ENCODE measurements around the gene KDM6A.
"Not testable (repeated sequence)": the region's sequence is repeated elsewhere in the genome, so short reads cannot be mapped to it uniquely, and the experiment has no call there.

Gene KDM6A

DNA sequence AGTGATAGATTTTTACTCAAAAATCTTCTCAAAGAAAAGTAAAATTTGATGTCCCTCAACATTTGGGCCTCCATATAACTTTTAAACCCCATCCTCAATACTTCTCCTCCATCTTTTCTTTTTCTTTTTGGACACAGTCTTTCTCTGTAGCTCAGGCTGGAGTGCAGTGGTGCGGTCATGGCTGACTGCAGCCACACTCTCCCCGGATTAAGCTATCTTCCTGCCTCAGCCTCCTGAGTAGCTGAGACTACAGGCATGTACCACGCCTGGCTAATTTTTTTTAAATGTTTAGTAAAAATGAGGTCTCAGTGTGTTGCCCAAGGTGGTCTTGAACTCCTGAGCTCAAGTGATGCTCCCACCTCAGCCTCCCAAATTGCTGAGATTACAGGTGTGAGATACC lies 33.1 kb downstream of the KDM6A start:
- Histone ChIP-seq H3K4me3 (ENCODE audit: low read depth, low read length) (no peak overlapping the region), H3K36me3 (ENCODE audit: control insufficient read depth, insufficient read depth, low read length) (no peaks in the 10 kb centered on the region), H3K9me3 (ENCODE audit: control insufficient read depth, insufficient read depth, low read depth, low read length) (peaks cover 39% of the 10 kb centered on the region), H3K27me3 (ENCODE audit: control insufficient read depth, insufficient read depth, low read length) (no peaks in the 10 kb centered on the region), H3K9ac (ENCODE audit: low read length) (no peak overlapping the region), H3K27ac (ENCODE audit: low read depth, low read length) (no peak overlapping the region), H3K4me1 (ENCODE audit: control insufficient read depth, insufficient read depth, low read length) (no peaks in the 10 kb centered on the region)

DNA sequence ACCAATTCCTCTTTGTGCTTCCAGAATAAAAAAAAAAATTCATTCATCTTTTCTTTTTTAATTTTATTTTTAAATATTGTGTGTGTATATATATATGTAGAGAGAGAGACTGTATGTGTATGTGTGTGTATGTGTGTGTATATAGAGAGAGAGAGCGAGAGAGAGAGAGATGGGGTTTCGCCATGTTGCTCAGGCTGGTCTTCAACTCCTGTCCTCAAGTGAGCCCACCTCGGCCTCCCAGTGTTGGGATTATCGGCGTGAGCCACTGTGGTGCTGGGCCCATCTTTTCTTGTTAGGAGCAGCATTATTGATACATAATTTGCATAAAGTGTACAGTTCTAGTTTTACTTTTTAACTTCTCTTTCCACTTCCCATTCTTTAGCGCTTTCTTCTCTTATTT lies 33.6 kb downstream of the KDM6A start:
- H3K4me3 ChIP-seq (ENCODE audit: low read depth, low read length), result no peak overlapping the region
- H3K4me1 ChIP-seq (ENCODE audit: control insufficient read depth, insufficient read depth, low read length), result no peaks in the 10 kb centered on the region
- H3K9me3 ChIP-seq (ENCODE audit: control insufficient read depth, insufficient read depth, low read depth, low read length), result peaks cover 39% of the 10 kb centered on the region

DNA sequence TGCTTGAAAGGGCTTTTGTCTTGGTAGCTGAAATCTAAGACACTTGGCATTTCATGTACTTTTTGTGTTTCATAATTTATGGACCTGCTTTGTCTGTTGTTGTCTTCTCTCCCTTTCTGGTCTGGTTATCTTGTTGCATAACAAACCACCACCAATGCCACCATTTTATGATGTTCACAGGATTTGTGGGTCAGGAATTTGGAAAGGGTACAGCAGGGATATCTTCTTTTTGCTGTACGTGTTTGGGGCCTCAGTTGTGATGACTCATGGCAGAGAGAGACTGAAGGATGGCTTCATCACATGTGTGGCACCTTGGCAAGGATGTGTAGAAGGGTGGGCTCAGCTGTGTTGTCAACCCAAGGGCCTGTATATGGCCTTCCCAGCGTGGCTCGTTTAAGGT lies 35.2 kb downstream of the KDM6A start:
- H3K9ac ChIP-seq (ENCODE audit: low read length), result no peak overlapping the region
- no peaks in the 10 kb centered on the region for H3K27me3 ChIP-seq (ENCODE audit: control insufficient read depth, insufficient read depth, low read length)
- H3K4me1 ChIP-seq (ENCODE audit: control insufficient read depth, insufficient read depth, low read length), result no peaks in the 10 kb centered on the region
- H3K27ac ChIP-seq (ENCODE audit: low read depth, low read length), result no peak overlapping the region
- H3K36me3 ChIP-seq (ENCODE audit: control insufficient read depth, insufficient read depth, low read length), result no peaks in the 10 kb centered on the region; the same call in 1 of the 2 replicates
- H3K4me3 ChIP-seq (ENCODE audit: low read depth, low read length), result no peak overlapping the region
- peaks cover 43% of the 10 kb centered on the region for H3K9me3 ChIP-seq (ENCODE audit: control insufficient read depth, insufficient read depth, low read depth, low read length)

More for the DNA sequence above, 33.6 kb downstream of the KDM6A start:
- no peak overlapping the region for H3K9ac ChIP-seq (ENCODE audit: low read length)
- H3K27me3 ChIP-seq (ENCODE audit: control insufficient read depth, insufficient read depth, low read length), result no peaks in the 10 kb centered on the region
- no peaks in the 10 kb centered on the region for H3K36me3 ChIP-seq (ENCODE audit: control insufficient read depth, insufficient read depth, low read length)
- H3K27ac ChIP-seq (ENCODE audit: low read depth, low read length), result no peak overlapping the region

GRCh38 chrX:44908827-44909226 lies 35.8 kb downstream of the KDM6A start:
- Histone ChIP-seq H3K9ac (ENCODE audit: low read length) (no peak overlapping the region), H3K9me3 (ENCODE audit: control insufficient read depth, insufficient read depth, low read depth, low read length) (peaks cover 44% of the 10 kb centered on the region), H3K27ac (ENCODE audit: low read depth, low read length) (no peak overlapping the region), H3K4me3 (ENCODE audit: low read depth, low read length) (no peak overlapping the region), H3K27me3 (ENCODE audit: control insufficient read depth, insufficient read depth, low read length) (no peaks in the 10 kb centered on the region), H3K36me3 (ENCODE audit: control insufficient read depth, insufficient read depth, low read length) (no peaks in the 10 kb centered on the region; the same call in 1 of the 2 replicates), H3K4me1 (ENCODE audit: control insufficient read depth, insufficient read depth, low read length) (no peaks in the 10 kb centered on the region)

DNA sequence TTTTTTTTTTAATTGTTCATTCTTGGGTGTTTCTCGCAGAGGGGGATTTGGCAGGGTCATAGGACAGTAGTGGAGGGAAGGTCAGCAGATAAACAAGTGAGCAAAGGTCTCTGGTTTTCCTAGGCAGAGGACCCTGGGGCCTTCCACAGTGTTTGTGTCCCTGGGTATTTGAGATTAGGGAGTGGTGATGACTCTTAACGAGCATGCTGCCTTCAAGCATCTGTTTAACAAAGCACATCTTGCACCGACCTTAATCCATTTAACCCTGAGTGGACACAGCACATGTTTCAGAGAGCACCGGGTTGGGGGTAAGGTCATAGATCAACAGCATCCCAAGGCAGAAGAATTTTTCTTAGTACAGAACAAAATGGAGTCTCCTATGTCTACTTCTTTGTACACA lies 37.5 kb downstream of the KDM6A start:
- H3K27me3 ChIP-seq (ENCODE audit: control insufficient read depth, insufficient read depth, low read length); H3K9ac ChIP-seq (ENCODE audit: low read length); H3K27ac ChIP-seq (ENCODE audit: low read depth, low read length); H3K4me1 ChIP-seq (ENCODE audit: control insufficient read depth, insufficient read depth, low read length); H3K4me3 ChIP-seq (ENCODE audit: low read depth, low read length); H3K36me3 ChIP-seq (ENCODE audit: control insufficient read depth, insufficient read depth, low read length): not testable (repeated sequence)
- H3K9me3 ChIP-seq (ENCODE audit: control insufficient read depth, insufficient read depth, low read depth, low read length), result peaks cover 43% of the 10 kb centered on the region

DNA sequence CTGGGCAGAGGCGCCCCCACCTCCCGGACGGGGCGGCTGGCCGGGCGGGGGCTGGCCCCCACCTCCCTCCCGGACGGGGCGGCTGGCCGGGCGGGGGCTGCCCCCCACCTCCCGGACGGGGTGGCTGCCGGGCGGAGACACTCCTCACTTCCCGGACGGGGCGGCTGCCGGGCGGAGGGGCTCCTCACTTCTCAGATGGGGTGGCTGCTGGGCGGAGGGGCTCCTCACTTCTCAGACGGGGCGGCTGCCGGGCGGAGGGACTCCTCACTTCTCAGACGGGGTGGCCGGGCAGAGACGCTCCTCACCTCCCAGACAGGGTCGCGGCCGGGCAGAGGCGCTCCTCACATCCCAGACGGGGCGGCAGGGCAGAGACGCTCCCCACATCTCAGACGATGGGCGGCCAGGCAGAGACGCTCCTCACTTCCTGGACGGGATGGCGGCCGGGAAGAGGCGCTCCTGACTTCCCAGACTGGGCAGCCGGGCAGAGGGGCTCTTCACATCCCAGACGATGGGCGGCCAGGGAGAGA lies 38.1 kb downstream of the KDM6A start:
- not testable (repeated sequence) for H3K27ac ChIP-seq (ENCODE audit: low read depth, low read length); H3K36me3 ChIP-seq (ENCODE audit: control insufficient read depth, insufficient read depth, low read length); H3K4me3 ChIP-seq (ENCODE audit: low read depth, low read length); H3K4me1 ChIP-seq (ENCODE audit: control insufficient read depth, insufficient read depth, low read length); H3K27me3 ChIP-seq (ENCODE audit: control insufficient read depth, insufficient read depth, low read length); H3K9ac ChIP-seq (ENCODE audit: low read length)
- peaks cover 43% of the 10 kb centered on the region for H3K9me3 ChIP-seq (ENCODE audit: control insufficient read depth, insufficient read depth, low read depth, low read length)

- H3K27me3 ChIP-seq (ENCODE audit: control insufficient read depth, insufficient read depth, low read length), result no peaks in the 10 kb centered on the region
- no peak overlapping the region for H3K4me3 ChIP-seq (ENCODE audit: low read depth, low read length)
- no peaks in the 10 kb centered on the region; the same call in 1 of the 2 replicates for H3K36me3 ChIP-seq (ENCODE audit: control insufficient read depth, insufficient read depth, low read length)
- H3K9ac ChIP-seq (ENCODE audit: low read length), result no peak overlapping the region
- H3K9me3 ChIP-seq (ENCODE audit: control insufficient read depth, insufficient read depth, low read depth, low read length), result peaks cover 25% of the 10 kb centered on the region
- no peak overlapping the region for H3K27ac ChIP-seq (ENCODE audit: low read depth, low read length)
- H3K4me1 ChIP-seq (ENCODE audit: control insufficient read depth, insufficient read depth, low read length), result no peaks in the 10 kb centered on the region
Measured at GRCh38 chrX:44913656-44914531, 40.9 kb downstream of the KDM6A start.

- Histone ChIP-seq H3K4me3 (ENCODE audit: low read depth, low read length) (no peak overlapping the region), H3K27me3 (ENCODE audit: control insufficient read depth, insufficient read depth, low read length) (no peaks in the 10 kb centered on the region), H3K9me3 (ENCODE audit: control insufficient read depth, insufficient read depth, low read depth, low read length) (peaks cover 21% of the 10 kb centered on the region), H3K27ac (ENCODE audit: low read depth, low read length) (no peak overlapping the region), H3K36me3 (ENCODE audit: control insufficient read depth, insufficient read depth, low read length) (no peaks in the 10 kb centered on the region; the same call in 1 of the 2 replicates), H3K4me1 (ENCODE audit: control insufficient read depth, insufficient read depth, low read length) (no peaks in the 10 kb centered on the region), H3K9ac (ENCODE audit: low read length) (no peak overlapping the region)
Measured at GRCh38 chrX:44914532-44915198, 41.7 kb downstream of the KDM6A start.

GRCh38 chrX:44915361-44915868 lies 42.4 kb downstream of the KDM6A start:
- H3K27ac ChIP-seq (ENCODE audit: low read depth, low read length), result no peak overlapping the region

DNA sequence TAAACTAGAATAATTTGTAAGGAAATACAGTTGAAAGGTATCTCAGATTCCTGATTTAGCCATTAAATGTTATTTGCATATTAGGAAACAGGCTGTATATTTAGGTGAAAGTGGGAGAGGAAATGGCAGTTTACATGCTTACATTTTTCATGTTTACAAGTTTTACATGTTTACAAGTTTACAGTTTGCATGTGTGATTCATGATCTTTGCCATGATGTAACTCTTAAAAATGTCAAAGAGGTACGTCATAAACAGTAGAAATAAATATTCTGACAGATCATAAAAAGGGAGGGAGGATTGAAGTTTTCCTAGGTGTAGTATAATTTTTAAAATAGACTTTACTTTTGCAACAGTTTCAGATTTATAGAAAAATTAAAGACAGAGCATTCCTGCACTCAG lies 45.7 kb downstream of the KDM6A start:
- no peaks in the 10 kb centered on the region for H3K4me1 ChIP-seq (ENCODE audit: control insufficient read depth, insufficient read depth, low read length)

More at GRCh38 chrX:44915361-44915868, 42.4 kb downstream of the KDM6A start:
- Histone ChIP-seq H3K9me3 (ENCODE audit: control insufficient read depth, insufficient read depth, low read depth, low read length) (peaks cover 16% of the 10 kb centered on the region), H3K4me1 (ENCODE audit: control insufficient read depth, insufficient read depth, low read length) (no peaks in the 10 kb centered on the region), H3K4me3 (ENCODE audit: low read depth, low read length) (no peak overlapping the region), H3K9ac (ENCODE audit: low read length) (no peak overlapping the region), H3K27me3 (ENCODE audit: control insufficient read depth, insufficient read depth, low read length) (no peaks in the 10 kb centered on the region), H3K36me3 (ENCODE audit: control insufficient read depth, insufficient read depth, low read length) (no peaks in the 10 kb centered on the region; the same call in 1 of the 2 replicates)

GRCh38 chrX:44922980-44923379 lies 50.0 kb downstream of the KDM6A start:
- H3K4me1 ChIP-seq (ENCODE audit: control insufficient read depth, insufficient read depth, low read length), result no peaks in the 10 kb centered on the region
- H3K9ac ChIP-seq (ENCODE audit: low read length), result no peak overlapping the region
- no peak overlapping the region for H3K4me3 ChIP-seq (ENCODE audit: low read depth, low read length)
- H3K36me3 ChIP-seq (ENCODE audit: control insufficient read depth, insufficient read depth, low read length), result no peaks in the 10 kb centered on the region
- no peaks in the 10 kb centered on the region for H3K27me3 ChIP-seq (ENCODE audit: control insufficient read depth, insufficient read depth, low read length)
- H3K9me3 ChIP-seq (ENCODE audit: control insufficient read depth, insufficient read depth, low read depth, low read length), result no peaks in the 10 kb centered on the region; the same call in 1 of the 2 replicates
- H3K27ac ChIP-seq (ENCODE audit: low read depth, low read length), result no peak overlapping the region

More for the DNA sequence above, 45.7 kb downstream of the KDM6A start:
- H3K9me3 ChIP-seq (ENCODE audit: control insufficient read depth, insufficient read depth, low read depth, low read length), result peaks cover 4% of the 10 kb centered on the region; the same call in 1 of the 2 replicates
- no peak overlapping the region for H3K9ac ChIP-seq (ENCODE audit: low read length)
- no peak overlapping the region for H3K27ac ChIP-seq (ENCODE audit: low read depth, low read length)
- H3K27me3 ChIP-seq (ENCODE audit: control insufficient read depth, insufficient read depth, low read length), result no peaks in the 10 kb centered on the region
- H3K36me3 ChIP-seq (ENCODE audit: control insufficient read depth, insufficient read depth, low read length), result no peaks in the 10 kb centered on the region
- no peak overlapping the region for H3K4me3 ChIP-seq (ENCODE audit: low read depth, low read length)
